ENCODE data around the gene ZNF638.

The ZNF638 gene

DNA sequence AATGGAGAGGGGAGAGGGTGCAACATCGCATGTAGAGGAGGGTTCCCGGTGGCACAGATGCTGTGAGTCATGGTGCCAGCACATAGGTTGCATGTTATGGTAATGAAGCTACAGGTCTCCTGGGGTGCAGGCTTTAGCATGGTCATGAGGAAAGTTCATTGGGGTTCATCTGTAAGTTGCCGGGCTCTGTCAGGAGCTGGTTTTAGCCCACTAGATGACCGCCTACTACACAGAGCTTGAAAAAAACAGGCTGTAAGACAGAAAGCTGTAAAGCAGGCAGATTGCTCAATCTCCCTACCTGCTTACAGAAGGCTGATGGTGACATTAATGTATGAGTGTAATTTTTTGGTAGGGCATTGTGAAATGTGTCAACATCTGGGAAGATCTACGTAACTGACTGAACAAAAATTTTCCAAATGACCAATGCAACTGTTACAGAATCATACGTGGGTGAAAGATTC lies 145.7 kb downstream of the ZNF638 start:
- Histone ChIP-seq H3K4me1 (ENCODE audit: control insufficient read depth, insufficient read depth, low read length) (no peaks in the 10 kb centered on the region), H3K4me3 (ENCODE audit: low read depth, low read length) (no peak overlapping the region), H3K27ac (ENCODE audit: extremely low read depth, low read depth, low read length) (no peak overlapping the region), H3K9me3 (ENCODE audit: control insufficient read depth, insufficient read depth, low read depth, low read length) (no peaks in the 10 kb centered on the region), H3K36me3 (ENCODE audit: control insufficient read depth in 2 of 2, insufficient read depth in 1 of 2, low read length in 2 of 2) (no peaks in the 10 kb centered on the region)
- ChIA-PET POLR2A (interaction anchor here (1.0 kb wide), 1 partner anchor 25 kb away, joined by 4 read pairs; no protein-coding TSS in a partner anchor), CTCF (interaction anchor here (0.7 to 4.1 kb wide), 3 partner anchors 16 to 1438 kb away, joined by 3 to 22 read pairs (median 6); no protein-coding TSS in a partner anchor)
- TF ChIP-seq, protein P1, sequence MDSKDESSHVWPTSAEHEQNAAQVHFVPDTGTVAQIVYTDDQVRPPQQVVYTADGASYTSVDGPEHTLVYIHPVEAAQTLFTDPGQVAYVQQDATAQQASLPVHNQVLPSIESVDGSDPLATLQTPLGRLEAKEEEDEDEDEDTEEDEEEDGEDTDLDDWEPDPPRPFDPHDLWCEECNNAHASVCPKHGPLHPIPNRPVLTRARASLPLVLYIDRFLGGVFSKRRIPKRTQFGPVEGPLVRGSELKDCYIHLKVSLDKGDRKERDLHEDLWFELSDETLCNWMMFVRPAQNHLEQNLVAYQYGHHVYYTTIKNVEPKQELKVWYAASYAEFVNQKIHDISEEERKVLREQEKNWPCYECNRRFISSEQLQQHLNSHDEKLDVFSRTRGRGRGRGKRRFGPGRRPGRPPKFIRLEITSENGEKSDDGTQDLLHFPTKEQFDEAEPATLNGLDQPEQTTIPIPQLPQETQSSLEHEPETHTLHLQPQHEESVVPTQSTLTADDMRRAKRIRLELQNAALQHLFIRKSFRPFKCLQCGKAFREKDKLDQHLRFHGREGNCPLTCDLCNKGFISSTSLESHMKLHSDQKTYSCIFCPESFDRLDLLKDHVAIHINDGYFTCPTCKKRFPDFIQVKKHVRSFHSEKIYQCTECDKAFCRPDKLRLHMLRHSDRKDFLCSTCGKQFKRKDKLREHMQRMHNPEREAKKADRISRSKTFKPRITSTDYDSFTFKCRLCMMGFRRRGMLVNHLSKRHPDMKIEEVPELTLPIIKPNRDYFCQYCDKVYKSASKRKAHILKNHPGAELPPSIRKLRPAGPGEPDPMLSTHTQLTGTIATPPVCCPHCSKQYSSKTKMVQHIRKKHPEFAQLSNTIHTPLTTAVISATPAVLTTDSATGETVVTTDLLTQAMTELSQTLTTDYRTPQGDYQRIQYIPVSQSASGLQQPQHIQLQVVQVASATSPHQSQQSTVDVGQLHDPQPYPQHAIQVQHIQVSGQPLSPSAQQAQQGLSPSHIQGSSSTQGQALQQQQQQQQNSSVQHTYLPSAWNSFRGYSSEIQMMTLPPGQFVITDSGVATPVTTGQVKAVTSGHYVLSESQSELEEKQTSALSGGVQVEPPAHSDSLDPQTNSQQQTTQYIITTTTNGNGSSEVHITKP (tag by site-specific recombination; IDR thresholded peaks at IDR 0.05) = no peak
- TF ChIP-seq ZNF302 (tag by site-specific recombination; IDR thresholded peaks at IDR 0.05; ENCODE audit: low read depth) = no peak
- TF ChIP-seq ZNF155 (tag by site-specific recombination; IDR thresholded peaks at IDR 0.05) = no peak
- no peak for TF ChIP-seq ZNF10 (tag by site-specific recombination; IDR thresholded peaks at IDR 0.05)
- no peak for TF ChIP-seq ZXDB (tag by site-specific recombination; IDR thresholded peaks at IDR 0.05)
- no peak for TF ChIP-seq ZNF76 (tag by site-specific recombination; IDR thresholded peaks at IDR 0.05; ENCODE audit: borderline replicate concordance, low read depth)
- no peak for TF ChIP-seq ZNF707 (tag by site-specific recombination; IDR thresholded peaks at IDR 0.05)
- TF ChIP-seq, protein P2, sequence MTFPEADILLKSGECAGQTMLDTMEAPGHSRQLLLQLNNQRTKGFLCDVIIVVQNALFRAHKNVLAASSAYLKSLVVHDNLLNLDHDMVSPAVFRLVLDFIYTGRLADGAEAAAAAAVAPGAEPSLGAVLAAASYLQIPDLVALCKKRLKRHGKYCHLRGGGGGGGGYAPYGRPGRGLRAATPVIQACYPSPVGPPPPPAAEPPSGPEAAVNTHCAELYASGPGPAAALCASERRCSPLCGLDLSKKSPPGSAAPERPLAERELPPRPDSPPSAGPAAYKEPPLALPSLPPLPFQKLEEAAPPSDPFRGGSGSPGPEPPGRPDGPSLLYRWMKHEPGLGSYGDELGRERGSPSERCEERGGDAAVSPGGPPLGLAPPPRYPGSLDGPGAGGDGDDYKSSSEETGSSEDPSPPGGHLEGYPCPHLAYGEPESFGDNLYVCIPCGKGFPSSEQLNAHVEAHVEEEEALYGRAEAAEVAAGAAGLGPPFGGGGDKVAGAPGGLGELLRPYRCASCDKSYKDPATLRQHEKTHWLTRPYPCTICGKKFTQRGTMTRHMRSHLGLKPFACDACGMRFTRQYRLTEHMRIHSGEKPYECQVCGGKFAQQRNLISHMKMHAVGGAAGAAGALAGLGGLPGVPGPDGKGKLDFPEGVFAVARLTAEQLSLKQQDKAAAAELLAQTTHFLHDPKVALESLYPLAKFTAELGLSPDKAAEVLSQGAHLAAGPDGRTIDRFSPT (tag by site-specific recombination; IDR thresholded peaks at IDR 0.05) = no peak
- no peak for TF ChIP-seq ZNF555 (tag by site-specific recombination; conservative IDR thresholded peaks at IDR 0.05)

- H3K27ac ChIP-seq (ENCODE audit: extremely low read depth, low read depth, low read length) = no peak overlapping the region
- no peaks in the 10 kb centered on the region for H3K36me3 ChIP-seq (ENCODE audit: control insufficient read depth in 2 of 2, insufficient read depth in 1 of 2, low read length in 2 of 2)
- H3K4me1 ChIP-seq (ENCODE audit: control insufficient read depth, insufficient read depth, low read length) = no peaks in the 10 kb centered on the region
- no peaks in the 10 kb centered on the region for H3K9me3 ChIP-seq (ENCODE audit: control insufficient read depth, insufficient read depth, low read depth, low read length)
- H3K4me3 ChIP-seq (ENCODE audit: low read depth, low read length) = no peak overlapping the region
- ChIA-PET CTCF (no interaction called here), POLR2A (no interaction called here)
- no peak for TF ChIP-seq KLF1 (tag by site-specific recombination; IDR thresholded peaks at IDR 0.05)
- no peak for TF ChIP-seq ZNF701 (tag by site-specific recombination; IDR thresholded peaks at IDR 0.05)
- TF ChIP-seq WT1 (tag by site-specific recombination; IDR thresholded peaks at IDR 0.05) = no peak
- TF ChIP-seq TSHZ1 (tag by site-specific recombination; IDR thresholded peaks at IDR 0.05; ENCODE audit: borderline replicate concordance) = no peak
- no peak for TF ChIP-seq ZNF600 (tag by site-specific recombination; IDR thresholded peaks at IDR 0.05)
- no peak for TF ChIP-seq ZNF585B (tag by site-specific recombination; IDR thresholded peaks at IDR 0.05)
- TF ChIP-seq ZNF785 (tag by site-specific recombination; IDR thresholded peaks at IDR 0.05) = no peak
- TF ChIP-seq ZNF621 (tag by site-specific recombination; IDR thresholded peaks at IDR 0.05) = no peak
- no peak for TF ChIP-seq ZNF792 (tag by site-specific recombination; IDR thresholded peaks at IDR 0.05)
- no peak for TF ChIP-seq ZNF518A (tag by site-specific recombination; conservative IDR thresholded peaks at IDR 0.05; ENCODE audit: low read depth)
- TF ChIP-seq IKZF3 (tag by site-specific recombination; IDR thresholded peaks at IDR 0.05) = no peak
- TF ChIP-seq SALL2 (tag by site-specific recombination; IDR thresholded peaks at IDR 0.05; ENCODE audit: borderline replicate concordance) = no peak
- TF ChIP-seq ZNF211 (tag by site-specific recombination; IDR thresholded peaks at IDR 0.05; ENCODE audit: low read depth) = no peak
These were observed 147.2 kb downstream of the ZNF638 start for GRCh38 chr2:71478806-71479205.
